NCI-H526 treated with DMSO at 0.1 percent for 48 hours (cell line): ENCODE results near the gene YWHAH.

ENCODE experiments used
- DNase-seq: peaks from one replicate; lab custom pipeline; 2025; lab: John Stamatoyannopoulos, UW

The YWHAH gene

DNA sequence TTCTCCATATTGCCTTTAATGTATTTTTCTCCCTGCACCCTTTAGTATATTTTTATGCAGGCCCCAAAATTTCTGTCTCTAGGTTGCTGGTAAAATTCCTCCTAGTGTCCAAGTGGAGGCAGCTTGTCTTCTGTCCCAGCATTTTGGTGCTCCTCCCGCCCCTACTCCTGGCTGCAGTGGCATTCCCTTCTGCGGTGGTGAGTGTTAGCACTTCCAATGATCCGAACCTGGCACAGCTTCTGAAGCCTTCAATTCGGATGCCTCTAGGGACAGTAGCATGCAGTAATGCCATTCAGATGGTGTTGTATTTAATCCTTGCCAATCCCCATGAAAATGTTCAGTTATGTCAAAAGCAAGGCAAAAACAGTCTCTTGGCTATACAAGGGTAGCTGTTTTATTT, 5.9 kb downstream of the YWHAH start:
- DNase-seq = no peak

DNA sequence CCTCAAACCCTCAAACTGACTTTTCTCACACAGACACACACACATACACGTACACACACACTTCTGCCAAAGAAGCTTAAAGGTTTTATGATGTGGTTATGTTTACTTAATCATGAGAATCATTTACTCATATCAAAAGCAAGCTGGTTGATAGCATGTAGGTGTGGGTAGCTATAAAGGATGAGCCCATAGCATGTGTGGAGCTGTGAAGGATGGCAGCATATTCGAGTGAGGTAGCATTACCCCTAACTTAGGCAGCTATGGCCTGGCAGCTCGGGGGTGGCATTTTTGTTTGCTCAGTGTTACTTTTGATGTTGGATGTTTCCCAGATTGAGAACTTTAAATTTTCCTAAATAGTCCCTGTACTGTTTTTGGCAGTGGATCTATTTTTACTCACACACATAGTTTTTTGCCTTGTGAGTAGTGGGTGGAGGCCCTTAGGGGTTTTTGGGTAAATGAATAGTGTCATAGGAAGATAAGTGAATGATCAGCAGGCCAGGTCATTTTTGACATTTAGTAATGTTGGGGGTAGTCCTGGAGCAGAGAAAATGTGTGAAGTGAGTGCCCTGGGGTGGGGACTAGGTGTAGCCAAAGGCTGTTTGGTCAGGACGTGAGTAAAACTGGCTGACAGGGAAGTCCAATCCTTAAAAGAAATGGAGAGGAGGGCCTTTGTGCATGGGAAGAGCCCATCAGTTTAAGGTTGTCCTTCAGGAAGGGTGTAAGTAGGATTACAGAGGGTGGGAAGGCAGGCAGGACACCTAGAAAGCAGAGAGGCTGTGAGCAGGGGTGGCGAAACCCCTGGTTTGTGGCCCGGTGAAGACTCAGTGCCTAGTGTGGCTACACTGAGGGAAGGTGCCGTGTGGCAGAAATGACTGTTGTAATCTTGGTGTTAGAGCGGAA, 7.1 kb downstream of the YWHAH start:
- no peak for DNase-seq

DNA sequence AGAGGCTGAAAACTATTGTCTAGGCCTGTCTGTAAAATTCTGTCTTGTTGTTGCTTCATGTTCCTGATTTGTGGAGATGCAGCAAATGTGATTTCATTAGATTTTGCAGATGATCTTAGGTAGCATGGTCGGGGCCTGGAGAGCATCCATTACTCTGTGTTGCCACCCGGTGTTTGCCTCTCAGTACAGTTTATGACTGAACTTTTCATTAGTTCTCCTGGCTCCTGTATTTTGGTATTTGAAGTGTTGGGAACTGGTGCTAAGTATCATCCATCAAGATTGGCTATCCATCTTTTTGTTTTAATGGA, 7.7 kb downstream of the YWHAH start:
- DNase-seq = no peak

DNA sequence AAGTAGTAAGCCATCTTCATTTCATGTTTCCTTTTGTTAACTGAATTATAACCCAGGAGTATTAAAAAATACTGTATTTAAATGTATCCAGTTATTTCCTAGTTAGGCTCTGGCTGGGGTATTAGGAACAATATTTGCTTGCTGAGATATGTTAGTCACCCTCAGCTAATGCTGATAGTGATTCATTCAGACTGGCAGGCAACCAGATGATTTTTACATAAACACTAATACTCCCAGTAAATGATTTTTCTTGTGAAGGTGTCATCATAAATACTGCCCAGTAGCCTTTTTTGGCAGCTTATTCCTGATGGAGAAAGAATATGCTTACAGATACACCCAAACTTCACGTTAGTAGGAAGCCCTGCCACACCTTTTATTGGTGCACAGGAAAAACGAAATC, 8.1 kb downstream of the YWHAH start:
- DNase-seq = no peak

DNA sequence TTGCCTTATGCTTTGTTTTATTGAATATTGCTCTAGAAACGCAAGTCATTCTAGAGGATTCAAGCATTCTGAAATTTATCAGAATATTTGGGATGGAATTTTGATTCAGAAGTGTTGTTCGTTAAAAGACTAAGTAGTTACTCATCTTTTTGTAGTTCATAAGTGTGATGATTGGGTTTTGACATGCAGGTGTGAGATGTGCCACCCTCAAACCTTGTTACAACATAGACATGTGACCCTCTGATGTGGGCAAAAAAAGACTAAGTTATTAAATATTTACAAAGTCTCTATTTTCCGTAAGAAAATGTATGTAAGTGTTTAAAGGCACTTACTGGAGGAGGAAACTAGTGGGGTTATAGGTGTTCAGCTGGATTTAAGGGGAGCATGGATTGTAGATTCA, 8.9 kb downstream of the YWHAH start:
- no peak for DNase-seq

DNA sequence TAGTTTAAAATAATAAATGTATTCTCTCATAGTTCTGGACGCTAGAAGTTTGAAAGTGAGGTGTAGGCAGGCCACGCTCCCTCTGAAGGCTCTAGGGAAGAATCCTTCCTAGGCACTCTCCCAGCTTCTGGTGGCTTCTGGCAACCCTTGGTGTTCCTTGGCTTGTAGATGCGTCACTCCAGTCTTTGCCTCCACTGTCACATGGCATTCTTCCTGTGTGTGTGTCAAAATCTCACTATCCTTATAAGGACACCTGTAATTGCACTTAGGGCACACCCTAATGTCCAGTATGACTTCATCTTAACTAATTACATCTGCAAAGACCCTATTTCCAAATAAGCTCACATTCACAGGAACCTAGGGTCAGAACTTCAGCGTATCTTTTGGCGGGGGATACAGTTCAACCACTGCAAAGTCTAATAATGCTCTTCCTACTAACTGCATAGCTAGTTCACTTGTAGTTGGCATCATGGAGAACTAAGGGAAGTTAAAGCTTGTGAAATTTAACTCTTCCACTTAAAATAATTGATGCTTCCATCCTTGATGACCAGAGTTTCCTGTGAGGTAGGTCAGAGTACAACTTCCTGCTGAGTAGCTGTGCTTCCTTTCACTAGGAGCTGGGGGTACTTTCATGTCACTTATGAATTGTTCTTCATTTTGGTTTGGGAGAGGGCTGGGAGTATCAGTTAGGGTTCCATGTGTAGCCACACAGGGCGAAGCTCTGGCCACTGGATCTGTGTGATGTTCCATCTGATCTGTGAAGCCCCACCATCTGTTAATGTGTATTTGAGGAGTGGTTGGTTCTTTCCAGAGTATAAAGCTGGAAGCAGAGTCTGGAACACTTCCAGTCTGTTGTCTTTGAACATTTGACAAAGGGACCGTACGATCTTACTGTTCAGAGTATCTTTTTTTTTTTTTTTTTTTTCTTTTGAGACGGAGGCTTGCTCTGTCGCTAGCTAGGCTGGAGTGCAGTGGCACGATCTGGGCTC, 10.5 kb downstream of the YWHAH start:
- DNase-seq = no peak

DNA sequence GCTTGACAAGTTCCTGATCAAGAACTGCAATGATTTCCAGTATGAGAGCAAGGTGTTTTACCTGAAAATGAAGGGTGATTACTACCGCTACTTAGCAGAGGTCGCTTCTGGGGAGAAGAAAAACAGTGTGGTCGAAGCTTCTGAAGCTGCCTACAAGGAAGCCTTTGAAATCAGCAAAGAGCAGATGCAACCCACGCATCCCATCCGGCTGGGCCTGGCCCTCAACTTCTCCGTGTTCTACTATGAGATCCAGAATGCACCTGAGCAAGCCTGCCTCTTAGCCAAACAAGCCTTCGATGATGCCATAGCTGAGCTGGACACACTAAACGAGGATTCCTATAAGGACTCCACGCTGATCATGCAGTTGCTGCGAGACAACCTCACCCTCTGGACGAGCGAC, 12.0 kb downstream of the YWHAH start:
- no peak for DNase-seq

DNA sequence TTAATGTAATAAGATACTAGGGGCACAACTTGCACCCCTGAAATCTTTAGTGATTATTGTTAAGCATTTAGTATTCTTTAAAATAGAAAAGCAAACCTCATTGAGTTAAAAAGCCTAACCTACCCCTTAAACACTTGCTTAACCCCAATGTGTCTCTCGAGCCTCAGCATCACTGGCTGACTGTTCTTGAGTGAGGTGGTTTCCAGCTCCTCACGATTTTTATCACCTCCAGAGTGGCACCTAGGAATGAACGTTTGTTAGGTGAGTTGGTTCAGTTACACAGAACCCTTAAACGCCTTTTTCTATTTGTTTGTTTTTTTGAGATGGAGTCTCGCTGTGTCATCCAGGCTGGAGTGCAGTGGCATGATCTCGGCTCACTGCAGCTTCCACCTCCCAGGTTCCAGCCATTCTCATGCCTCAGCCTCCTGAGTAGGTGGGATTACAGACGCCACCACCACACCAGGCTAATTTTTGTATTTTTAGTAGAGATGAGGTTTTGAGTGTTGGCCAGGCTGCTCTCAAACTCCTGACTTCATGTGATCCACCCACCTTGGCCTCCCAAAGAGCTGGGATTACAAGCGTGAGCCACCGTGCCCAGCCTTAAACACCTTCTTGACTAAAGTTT, 13.7 kb downstream of the YWHAH start:
- no peak for DNase-seq

DNA sequence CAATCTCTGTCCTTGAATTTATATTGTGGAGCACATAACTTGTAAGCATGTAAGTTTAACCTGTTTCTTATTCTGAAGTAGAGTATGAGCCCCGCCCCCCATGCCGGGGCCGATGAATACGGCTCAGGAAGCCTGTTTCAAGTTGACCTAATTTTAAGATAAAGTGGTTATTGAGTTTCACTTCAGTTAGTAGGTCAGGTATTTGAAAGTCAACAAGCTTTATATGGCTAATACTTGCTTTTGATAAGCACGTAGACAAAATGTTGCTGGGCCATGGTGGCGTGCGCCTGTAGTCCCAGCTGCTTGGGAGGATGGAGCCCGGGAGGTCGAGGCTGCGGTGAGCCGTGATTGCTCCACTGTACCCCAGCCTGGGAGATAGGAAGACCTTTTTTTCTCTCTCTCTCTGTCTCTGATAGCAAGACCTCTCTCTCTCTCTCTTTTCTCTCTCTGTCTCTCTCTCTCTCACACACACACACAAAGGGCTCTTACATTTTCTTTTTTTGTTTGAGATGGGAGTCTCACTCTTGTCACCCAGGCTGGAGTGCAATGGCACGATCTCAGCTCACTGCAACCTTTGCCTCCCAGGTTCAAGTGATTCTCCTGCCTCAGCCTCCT, 14.4 kb downstream of the YWHAH start:
- no peak for DNase-seq

DNA sequence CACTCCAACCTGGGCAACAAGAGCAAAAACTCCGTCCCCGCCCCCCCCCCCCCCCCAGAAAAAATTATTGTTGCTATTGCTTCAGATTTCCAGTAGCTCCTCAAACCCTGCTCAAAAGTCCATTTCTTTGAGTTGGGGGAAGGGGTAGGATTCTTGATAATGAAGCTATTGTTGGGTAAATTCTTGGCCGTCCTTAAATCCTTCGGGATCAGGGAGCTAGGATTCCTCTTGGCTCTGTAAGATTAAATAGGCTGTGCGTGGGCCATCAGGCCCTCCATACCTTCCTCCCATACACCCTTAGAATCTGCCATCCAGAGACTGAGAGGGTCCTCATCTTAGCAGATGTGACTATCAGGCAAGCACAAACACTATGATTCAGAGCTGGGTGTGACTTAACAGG, 16.4 kb downstream of the YWHAH start:
- DNase-seq = no peak

DNA sequence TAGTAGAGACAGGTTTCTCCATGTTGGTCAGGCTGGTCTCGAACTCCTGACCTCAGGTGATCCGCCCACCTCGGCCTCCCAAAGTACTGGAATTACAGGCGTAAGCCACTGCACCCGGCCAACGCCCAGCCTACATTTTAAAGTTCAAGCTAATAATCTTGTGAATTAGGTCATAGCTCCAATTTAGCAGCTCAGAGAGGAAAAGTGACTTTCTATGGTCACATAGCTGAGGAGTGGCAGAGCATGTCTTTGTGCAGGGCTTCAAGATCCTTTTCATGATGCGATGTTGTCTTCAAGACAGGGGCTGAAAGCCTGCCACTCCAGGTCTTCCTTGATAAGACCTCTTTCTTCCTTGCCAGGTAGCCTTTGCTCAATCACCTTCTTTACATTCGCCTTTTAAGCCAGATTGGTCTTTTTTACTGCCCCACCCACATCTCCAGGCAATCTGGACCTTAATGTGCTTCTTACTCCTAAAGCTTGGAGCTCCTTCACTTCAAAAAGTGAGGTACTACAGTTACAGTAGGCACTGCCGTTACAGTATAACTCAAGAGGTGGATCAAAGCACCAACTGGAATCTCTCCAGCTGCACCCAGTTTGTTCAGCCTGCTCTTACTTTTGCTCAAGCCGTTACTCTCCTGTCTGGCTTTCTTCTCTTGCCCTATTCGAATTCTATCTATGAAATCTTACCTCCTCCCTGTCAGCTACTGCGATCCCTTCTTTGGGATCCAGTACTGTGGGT, 18.2 kb downstream of the YWHAH start:
- DNase-seq = no peak

DNA sequence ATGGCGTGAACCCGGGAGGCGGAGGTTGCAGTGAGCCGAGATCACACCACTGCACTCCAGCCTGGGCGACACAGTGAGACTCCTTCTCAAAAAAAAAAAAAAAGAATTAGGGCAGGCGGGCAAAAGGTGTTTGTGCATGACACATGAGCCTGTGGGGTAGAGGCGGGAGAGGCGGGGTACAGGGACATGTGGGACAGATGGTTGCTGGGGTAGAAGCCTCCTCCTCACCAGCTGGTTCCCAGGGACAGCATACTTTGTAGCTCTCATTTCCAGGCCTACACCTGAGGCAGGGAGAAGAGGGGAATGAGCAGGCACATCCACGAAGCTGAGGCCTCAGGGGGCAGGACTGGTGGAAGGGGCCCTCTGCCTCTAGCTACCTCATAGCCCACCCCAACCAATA, 23.7 kb downstream of the YWHAH start:
- no peak for DNase-seq

DNA sequence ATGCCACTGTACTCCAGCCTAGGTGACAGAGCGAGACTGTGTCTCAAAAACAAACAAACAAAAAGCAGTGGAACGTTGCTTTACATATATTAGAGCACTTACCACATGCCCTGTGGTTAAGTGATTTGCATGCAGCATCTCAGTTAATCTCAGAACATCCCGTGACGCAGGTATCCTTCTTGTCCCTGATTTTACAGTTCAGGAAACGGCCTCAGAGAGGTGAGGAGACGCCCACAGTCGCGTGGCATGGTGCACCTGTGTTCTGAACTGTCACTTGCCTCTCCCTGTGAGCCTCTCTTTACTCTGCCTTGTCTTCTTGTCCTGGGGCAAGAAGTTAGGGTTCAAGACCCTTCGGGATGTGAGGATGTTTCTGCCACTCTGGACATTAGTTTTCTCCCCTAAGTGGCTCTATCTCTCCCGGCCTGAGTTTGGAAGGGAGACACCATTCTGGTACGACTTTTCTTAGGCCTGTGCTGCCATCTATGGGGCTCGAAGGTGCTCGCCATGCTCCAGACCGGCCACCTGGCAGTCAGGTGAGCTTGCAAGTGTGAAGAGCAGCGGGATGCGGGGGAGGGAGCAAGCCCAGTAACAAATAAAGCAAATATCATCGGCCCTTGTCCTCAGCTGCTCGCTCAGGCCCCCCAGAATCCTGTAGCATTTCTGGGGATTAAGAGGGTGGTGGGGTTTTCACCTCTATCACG, 25.6 kb downstream of the YWHAH start:
- peak; percentile 63 for DNase-seq

DNA sequence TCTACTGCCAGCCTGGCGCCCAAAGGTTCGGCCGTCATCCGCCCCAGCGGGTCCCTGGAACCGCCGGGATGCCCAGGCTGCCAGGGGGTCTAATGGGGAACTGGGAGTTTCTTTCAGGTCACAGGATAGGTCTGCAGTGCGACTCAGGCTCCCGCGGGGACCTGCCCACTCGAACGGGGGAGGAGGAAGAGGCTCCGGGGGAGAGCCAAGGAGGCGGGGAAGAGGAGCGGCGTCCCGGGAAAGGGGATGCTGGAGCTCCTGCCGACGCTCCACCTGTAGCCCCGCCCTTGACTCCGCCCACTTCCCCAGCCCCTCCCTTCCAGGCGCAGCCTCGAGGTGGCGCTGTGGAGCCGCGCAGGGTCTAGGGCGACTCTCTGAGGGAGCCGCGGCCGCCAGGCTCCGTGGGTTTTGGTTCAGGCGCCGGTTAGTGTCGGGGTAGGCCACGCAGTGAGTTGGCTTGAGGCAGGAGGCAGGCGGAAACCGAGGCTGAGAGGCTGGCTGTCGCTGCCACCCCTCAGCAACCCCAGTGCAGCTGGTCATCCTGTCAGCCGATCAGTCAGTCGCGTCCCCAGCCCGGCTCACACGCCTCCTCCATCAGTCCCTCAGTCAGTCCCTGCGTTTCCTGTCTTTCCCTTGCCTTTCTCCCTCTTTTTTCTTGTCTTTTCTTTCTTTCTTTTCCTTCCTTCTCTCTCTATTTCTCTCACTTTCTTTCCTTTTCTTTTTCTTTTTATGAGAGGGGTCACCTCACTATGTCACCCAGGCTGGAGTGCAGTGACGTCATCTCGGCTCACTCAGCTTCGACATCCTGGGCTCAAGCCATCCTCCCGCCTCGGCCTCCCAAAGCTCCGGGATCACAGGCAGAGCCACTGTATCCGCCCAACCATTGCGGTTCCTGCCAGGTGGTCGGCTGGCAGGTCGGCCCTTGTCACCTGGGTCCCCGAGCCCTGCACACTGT, 26.4 kb downstream of the YWHAH start:
- DNase-seq = peak; percentile 25

DNA sequence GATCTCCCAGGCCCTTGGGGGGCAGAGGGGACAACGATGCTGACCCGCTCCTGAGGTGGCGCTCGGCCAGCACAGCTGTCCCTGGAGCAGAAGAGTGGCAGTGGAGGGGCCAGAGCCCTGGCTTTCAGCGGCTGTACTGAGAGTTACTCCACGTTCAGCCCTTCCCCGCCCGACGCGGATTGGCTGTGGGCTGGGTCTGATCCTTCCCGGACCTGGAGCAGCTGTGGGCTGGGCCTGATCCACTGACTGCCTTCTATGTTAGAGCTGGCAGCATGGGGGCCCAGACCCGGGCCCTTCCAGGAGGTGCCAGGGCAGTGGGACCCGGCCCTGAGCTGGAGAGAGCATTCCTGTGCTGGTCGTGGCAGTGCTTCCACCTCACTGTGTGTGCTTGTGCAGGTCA, 27.8 kb downstream of the YWHAH start:
- no peak for DNase-seq

DNA sequence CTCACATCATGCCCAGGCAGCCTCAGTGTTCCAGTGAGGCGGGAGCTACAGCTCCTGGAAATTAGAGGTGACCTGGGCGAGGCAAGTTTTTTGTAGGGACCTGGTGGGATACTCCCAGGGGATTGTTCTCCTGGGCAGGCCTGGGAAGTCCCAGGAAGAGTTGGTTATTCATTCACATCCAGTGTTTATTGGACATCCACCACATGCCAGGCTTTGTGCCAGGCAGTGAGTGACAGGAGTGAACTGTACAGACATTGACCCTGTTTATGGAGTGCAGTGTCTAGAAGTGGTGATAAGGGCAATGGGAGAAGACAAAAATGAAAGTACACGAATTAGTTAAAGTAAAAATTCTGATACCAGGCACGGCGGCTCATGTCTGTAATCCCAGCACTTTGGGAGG, 29.4 kb downstream of the YWHAH start:
- DNase-seq = no peak

DNA sequence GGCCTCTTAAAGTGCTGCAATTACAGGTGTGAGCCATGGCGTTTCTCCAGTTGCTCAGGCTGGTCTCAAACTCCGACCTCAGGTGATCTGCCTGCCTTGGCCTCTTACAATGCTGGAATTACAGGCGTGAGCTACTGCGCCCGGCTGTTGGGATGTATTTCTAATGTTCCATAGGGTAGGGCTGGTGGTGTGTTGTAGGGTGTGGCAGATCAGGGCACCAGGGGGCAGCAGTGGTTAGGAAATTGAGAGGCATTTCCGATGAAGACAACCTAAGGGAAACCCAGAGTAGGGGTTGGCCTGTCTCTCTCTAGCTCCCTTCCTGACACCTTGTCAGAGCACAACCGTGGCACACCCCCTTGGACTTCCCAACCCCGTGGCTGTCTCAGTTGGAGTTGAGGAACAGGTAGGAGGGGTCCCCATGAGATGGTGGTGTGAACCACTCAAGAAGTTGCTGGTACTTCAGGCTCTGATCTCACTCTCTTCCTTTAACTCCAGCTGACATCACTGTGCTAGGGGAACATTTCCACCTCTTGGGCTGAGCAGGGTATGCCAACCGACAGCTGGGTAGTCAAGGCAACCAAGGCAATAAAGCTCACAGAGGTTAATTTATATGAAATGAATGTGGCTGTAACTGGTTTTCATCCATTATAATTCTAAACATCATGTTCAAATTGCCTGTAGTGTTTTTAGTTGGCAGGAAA, 33.0 kb downstream of the YWHAH start:
- peak; percentile 54 for DNase-seq

DNA sequence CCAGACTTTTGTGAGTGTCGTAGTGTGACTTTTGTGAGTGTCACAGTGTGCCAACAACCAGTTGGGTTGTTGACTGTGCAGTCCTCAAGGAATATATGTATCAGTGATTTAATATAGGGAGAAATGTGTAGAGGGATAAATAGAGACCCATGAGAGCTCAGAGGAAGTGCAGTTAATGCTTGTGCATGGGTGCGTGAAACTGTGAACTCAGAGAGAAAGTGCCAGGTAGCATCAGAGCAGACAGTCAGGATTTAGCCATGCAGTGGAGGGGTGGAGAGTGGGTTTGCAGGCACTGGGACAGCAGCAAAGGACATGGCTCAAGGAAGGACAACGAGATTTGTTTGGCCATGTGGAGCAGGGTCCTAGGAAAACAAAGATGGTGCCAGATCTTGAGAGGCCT, 33.6 kb downstream of the YWHAH start:
- no peak for DNase-seq

DNA sequence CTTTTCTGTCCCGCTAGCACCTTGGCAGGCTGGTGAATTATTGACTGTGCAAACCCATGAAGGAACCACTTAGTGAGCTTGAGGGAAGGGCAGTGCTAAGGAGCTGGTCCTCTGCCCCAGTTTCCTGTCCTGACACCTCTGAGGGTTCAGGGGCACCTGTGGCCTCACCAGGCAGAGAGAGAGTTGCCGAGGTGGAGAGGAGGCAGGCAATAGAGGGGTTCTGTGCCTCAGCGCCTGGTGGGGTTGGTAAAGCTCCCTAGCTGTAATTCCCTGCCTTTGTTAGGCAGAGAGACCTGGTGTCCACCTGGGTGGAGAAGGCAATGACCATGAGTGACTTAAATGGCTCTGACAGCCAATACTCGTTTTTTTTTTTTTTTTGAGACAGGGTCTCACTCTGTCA, 36.3 kb downstream of the YWHAH start:
- DNase-seq = no peak
